AML-193 (cell line): ENCODE data around the gene CBARP.

Source experiments
- DNase-seq, 2 experiments: peaks; one replicate each; lab custom pipeline; 2025; lab: John Stamatoyannopoulos, UW

The CBARP gene, protein sequence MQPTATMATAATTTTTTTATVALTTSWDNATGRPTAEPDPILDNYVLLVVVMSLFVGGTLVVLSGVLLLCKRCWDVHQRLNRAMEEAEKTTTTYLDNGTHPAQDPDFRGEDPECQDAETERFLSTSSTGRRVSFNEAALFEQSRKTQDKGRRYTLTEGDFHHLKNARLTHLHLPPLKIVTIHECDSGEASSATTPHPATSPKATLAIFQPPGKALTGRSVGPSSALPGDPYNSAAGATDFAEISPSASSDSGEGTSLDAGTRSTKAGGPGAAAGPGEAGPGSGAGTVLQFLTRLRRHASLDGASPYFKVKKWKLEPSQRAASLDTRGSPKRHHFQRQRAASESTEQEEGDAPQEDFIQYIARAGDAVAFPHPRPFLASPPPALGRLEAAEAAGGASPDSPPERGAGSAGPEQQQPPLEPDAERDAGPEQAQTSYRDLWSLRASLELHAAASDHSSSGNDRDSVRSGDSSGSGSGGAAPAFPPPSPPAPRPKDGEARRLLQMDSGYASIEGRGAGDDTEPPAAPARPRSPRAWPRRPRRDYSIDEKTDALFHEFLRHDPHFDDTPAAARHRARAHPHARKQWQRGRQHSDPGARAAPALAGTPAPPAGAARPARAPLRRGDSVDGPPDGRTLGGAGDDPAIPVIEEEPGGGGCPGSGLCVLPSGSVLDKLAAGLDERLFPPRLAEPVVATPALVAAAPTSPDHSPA

DNA sequence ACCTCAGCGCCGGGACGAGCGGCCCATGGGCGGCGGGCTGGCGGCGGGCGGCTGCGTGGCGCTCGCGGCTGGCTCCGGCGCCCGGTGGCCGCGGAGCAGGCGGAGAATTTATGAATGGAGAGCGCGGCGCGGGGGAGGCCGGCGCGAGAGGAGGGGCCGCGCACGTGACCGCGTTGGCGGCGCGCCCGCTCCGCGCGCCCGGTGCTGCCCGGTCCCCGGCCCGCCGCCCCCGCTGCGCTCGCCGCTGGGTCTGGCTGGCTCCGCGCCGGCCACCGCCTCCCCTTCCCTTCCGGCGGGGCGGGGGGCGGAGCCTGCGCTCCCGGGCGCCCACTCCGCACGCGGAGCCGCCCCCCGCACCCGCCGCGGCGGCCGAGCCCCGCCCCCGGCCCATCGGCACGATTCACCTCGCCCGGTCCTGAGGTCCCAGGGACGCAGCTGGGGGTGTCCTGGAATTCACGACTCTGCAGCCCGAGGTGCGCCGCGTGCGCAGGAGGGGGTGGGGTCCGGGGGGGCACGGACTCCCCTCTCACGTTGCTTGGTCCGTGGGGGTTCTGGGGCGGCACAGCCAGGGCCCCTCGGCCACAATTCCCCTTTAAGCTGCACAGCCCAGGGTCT lies at the start of gene CBARP:
Gene CBARP (minus strand): TSS at position 252 of the 615 bp plus-strand sequence. CDS start 1,905 bp downstream, outside the sequence.
- no peak for DNase-seq

DNA sequence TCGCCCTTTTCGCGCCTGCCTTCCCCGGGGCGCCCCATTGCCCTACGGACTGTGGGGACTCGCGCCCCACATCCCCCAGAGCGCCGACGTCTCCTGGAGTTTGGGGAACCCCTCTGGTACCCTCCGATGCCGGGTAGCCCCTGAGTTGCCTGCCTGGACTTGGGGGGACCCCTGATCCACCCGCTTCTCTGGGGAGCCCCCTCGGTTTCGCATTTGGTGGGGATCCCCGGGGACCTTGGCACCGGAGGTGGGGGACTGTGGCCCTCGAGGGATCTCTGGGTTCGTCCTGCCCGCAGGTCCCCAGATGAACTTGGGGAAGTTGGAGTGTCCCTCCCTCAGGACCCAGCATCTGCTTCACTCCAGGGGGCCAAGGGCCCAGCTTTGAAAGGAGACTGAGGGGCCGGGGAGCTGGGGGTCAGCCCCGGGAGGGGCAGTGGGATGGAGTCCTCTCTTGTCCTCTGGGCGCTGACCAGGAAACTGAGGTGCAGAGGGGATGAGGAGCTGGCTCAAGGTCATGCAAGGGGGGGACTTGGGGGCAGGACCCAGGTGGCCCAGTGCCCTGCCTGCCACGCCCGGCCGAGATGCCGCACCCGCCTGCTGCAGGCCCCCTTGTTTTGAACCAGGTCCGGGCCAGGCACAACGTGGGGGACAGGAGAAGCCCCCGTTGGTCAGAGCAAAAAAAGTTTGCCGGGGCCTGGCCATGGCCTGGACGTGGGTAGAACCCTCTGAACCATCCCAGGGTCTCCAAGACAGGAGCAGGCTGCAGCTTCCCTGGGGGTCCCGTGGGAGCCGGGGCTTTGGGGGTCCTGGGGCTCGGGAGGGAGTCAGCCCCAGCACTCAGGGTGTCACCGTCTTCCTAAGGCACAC lies 48.9 kb upstream of the CBARP start:
- no peak for DNase-seq

- DNase-seq = no peak
Observed at GRCh38 chr19:1285737-1286360, 48.0 kb upstream of the CBARP start, which contains the start of gene EFNA2. TSS of gene EFNA2 (plus strand) at chr19:1285873. CDS start at chr19:1286169, 296 bp downstream.

DNA sequence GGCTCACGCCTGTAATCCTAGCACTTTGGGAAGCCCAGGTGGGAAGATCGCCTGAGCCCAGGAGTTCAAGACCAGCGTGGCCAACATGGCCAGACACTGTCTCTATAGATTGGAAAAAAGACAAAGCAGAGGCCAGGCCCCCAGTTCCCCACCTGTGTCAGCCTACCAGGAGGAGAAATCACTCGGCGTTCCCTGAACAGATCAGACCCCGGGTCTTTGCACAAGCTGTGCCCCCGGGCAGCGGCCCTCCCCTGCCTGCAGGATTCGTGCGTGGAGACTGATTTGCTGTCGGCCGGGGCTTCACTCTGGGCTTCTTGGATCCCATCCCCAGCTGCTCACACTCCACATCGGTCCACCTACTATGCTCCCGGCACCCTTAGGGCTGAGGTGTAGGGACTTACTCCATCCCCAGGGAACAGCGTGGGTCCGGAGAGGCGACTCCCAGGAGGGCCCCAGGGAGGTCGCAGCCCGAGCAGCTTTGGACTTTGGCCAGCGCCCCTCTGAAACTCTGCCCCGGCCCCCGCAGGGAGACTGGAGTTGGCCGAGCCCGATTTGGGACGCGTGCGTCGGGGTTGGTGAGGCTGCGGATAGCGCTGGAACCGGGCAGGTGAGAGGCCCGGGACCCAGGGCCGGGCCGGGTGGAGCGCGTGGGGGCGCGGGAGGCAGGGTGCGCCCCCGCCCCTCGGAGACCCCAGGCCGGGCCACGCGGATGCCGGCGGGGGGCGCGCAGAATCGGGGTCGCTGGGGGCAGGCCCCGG lies 47.4 kb upstream of the CBARP start:
- no peak for DNase-seq

DNA sequence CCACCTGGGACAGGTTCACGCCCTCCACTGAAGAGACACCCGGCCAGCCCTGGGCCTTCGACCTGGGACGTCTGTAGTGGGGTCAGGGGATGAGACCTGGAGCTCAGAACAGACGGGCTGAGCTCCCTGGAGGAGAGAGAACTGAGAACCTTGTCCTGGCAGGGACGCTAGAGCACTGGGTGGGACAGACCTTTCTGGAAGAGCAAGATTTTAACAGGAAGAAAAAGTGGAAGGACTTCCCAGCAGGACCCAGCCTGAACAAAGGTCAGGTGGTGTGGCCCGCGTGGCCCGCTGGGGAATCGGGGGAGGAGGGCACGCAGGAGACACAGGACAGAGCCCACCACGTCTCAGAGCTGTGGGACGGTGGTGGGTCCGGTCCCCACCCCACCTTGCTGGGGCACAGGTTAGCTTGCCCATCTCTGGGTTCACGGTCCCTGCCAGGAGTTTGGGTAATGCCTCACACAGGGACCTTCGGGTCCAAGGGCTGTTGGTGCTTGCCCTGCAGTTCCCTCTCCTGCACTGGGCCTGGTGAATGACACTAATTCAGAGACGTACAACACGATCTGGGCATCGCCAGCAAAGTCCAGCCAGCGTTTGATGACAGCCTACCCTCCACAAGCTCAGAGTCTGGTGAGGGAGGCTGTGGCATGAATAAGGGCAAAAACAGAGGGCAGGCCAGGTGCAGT lies 46.6 kb upstream of the CBARP start:
- no peak for DNase-seq

DNA sequence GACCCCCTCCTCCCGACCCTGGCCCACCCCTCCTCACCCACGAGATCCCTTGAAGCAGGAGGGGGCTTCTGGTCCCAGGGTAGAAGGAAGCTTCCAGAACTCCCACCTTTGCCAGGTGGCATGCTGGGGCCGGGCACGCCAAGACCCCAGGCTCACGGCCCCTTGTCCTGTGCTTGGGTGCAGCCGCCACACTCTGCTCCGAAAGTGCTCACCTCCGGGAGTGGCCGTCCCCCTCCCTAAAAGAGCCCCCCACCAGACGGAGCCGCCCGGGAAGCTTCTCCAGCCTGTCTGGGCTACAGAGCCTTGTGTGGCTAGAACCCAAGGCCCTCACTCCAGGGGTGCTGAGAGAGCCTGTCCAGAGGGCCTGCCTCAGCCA lies 46.1 kb upstream of the CBARP start:
- no peak for DNase-seq

- no peak for DNase-seq
Observed at GRCh38 chr19:1283207-1283916, 45.6 kb upstream of the CBARP start.

DNA sequence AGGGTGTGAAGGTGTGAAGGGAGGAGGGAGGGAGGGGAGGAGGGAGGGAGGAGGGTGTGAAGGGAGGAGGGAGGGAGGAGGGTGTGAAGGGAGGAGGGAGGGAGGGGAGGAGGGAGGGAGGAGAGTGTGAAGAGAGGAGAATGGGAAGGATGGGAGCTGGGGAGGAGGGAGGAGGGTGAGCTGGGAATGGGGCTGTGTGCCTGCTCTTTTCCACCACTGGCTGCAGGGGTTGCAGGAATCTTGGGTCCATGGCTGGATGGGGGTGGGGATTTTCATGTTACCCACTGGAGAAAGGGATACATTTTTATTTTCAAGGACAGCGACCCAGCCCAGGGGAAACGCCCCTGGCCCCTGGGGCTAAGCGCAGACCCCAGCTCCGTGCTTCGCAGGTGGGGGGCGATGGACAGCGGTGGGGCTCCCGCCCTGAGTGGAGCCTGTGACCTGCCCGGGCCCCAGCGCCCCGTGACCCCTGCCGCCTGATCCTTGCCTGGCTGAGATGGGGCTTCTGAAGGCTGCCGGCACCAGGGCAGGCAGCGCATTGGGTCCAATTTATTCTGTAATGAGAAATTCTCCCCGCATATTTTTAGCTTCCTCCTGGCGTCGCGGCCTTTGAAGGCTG lies 44.9 kb upstream of the CBARP start:
- DNase-seq = no peak

GRCh38 chr19:1281569-1282287 lies 43.9 kb upstream of the CBARP start:
- DNase-seq = no peak

DNA sequence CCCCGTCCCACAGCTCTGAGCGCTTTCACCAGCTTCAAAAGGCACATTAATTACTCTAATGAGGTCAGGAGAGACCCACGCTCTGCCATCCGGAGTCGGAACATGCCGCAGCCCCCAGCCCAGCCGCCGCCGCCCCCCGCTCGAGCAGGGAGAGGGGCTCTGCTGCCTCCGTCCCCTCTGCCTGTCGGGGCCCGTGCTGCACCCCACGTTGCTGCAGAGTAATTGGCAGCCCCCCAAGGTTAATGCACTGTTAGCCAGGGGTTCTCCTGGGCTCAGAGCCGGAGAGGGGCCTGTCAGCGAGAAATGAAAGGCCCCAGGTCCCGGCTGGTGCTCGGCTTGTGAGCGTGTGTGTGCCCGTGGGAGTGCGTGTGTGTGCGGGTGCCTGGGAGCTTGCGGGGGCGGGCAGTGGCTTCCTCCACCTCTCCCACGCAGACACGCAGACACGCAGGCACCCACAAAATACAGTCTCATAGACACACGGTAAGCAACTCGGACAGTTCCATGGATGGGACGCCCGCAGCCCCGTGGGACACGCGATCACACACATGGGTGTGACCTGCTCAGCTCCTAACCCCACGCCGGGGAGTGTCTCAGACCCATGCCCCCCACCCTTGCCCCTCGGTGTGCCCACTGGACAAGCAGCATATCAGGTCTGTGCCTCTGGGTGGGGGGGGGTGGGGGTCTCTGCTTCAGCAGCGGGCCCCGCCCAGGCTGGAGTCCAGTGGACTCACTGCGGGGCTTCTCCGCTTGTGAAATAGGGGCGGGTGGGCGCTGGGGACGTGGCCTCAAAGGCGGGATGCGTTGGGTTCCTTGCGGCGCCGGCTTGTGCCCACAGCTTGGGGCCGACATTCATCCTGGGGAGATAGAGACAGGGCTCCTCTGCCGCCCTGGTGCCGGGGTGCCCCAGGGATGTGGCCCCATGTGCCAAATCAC lies 43.1 kb upstream of the CBARP start:
- no peak for DNase-seq

DNA sequence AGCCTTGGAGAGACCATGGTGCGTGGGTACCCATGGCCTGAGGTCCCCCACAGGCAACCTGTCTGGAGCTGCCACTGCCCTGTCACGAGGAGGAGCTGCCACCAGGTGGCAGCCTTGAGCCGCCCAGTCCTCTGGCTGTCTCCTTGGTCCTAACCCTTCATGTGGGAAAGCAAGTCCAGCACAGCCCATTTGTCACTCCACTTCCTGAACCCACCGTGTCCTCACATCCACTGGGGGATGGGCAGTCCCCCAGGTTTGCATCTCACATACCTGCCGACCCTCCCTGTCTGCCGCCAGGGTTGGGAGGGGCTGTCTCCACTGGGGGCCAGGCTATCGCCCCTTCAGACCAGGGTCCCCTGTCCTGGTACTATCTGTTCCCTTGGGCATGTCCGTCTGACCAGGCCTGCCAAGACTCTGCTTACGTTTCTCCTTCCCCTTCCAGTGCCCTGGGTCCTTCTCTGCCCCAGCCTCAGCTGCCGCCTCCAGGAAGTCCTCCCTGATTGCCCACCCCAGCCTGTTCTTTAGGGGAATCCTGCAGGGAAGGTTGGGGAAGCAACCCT lies 42.1 kb upstream of the CBARP start:
- DNase-seq = peak; percentile 56 to 67

DNA sequence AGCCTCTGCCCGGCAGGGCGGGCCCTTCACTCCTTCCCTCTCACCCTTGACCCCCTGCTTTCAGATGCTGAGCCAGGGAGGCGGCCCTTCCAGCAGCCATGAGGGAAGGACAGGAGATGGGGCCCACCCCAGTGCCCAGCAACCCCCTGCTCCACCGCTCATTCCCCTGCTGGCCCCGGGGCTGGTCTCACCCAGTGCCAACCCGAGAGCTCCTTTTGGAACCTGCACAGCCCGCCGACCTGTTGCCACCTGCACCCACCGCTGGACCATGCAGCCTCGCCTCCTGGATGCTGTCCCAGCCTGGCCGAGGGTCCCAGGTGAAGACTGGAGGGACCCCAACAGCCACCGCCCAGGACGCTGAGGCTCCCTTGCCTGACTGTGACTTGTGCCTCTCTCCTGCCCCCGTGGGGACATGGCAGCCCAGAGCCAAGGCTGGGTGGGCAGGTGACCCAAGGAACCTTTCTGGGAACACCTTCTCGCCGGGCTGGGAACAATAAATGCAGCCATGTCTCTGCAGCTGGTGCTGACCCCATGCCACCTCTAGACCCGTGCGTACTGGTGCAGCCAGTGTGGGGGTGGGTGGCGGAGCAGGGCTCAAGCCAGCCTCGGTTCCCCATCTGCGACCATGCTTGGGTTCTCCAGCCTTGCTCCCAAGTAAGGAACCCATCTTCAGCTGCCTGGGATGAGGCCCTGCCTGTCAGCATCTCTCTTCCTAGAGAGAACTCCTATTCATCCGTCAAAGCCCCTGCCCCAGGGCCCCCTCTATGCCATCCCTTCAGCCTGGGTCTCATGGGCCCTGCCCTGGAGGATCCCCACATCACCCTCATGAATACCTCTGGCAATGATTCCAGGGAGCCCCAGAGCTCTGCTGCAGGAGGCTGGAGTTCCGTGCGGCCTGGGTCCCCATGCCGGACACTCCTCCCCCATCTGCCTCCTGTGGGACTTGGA lies 41.2 kb upstream of the CBARP start:
- DNase-seq = no peak

DNA sequence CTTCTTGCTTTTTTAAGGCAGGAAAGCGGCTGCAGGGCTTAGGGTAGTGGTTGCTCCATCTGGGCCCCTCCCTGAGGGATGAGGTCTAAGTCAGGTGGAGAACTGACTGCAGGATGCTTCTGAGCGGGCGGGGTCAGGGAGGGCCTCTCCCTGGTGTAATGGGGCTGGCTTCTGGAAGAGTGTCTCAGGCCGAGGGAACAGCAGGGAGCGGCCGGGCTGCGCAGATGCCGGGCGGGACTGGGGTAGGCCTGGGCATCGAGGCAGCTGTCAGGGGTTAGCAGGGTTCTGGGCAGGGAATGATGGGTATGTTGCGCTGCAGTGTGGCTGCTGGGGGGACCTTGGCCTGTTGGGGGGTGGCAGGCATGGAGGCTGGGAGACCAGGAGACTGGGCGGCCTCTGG lies 40.3 kb upstream of the CBARP start:
- DNase-seq = no peak

GRCh38 chr19:1277061-1277460 lies 39.3 kb upstream of the CBARP start:
- no peak for DNase-seq

DNA sequence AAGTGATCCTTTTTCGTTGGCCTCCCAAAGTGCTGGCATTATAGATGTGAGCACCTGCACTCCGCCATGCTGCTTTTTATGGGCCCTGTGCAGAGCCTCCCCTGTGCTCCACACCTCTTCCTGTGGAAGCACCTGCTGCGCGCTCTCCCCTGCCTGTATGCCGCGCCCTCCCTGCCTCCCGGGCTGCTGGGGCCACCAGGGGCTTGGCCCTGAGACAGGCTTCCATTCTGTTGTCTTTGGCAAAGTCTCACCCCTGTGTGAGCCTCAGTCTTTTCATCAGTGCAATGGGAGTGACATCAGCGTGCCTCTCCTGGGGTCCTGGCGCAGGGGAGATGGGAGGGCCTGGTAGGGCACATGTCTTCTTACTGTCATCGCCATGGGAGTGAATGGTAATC lies 38.8 kb upstream of the CBARP start:
- no peak for DNase-seq
